Uterus (tissue), 2 donors: Measurements from ENCODE around the gene CFC1B.
"Not testable (repeated sequence)": the region's sequence is repeated elsewhere in the genome, so short reads cannot be mapped to it uniquely, and the experiment has no call there.

Source experiments
- POLR2A ChIP-seq, 2 donors: fragments of 450-650 bp; IDR thresholded peaks; one replicate each; pipeline ENCODE4 v1.6.1; 2016; ENCODE audit warnings: antibody characterized with exemption in 2 of 2, mild to moderate bottlenecking in 1 of 2, moderate library complexity in 1 of 2
- TF ChIP-seq, protein P1 (sequence below), 4 experiments: fragments of 200-600 bp in 2 of 4; fragments of 450-650 bp in 2 of 4; sonication (generic) in 2 of 4; IDR thresholded peaks; one replicate each; pipeline ENCODE4 v1.5.1; 2016 to 2019; ENCODE audit warnings: antibody characterized with exemption in 4 of 4, mild to moderate bottlenecking in 2 of 4, moderate library complexity in 1 of 4

DNA sequence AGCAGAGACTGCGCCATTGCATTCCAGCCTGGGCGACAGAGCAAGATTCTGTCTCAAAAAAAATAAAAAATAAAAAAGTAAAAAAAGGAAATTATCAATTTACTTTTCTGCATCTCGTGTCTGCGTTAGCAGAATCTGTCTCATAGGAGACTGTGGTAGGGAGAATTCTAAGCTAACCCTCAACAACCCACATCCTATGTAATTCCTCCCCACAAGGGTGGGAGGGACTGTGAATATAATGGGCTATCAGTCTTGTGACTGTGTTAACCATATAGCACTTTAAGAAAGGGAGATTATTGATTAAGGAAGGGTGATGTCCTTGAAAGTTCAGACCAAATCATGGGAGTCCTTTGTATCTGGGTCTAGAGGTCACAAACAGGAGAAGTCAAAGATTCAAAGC lies 45.1 kb downstream of the CFC1B start:
- TF ChIP-seq, protein P1, sequence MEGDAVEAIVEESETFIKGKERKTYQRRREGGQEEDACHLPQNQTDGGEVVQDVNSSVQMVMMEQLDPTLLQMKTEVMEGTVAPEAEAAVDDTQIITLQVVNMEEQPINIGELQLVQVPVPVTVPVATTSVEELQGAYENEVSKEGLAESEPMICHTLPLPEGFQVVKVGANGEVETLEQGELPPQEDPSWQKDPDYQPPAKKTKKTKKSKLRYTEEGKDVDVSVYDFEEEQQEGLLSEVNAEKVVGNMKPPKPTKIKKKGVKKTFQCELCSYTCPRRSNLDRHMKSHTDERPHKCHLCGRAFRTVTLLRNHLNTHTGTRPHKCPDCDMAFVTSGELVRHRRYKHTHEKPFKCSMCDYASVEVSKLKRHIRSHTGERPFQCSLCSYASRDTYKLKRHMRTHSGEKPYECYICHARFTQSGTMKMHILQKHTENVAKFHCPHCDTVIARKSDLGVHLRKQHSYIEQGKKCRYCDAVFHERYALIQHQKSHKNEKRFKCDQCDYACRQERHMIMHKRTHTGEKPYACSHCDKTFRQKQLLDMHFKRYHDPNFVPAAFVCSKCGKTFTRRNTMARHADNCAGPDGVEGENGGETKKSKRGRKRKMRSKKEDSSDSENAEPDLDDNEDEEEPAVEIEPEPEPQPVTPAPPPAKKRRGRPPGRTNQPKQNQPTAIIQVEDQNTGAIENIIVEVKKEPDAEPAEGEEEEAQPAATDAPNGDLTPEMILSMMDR (IDR thresholded peaks at IDR 0.05): not testable (repeated sequence)
- TF ChIP-seq POLR2A (IDR thresholded peaks at IDR 0.05): not testable (repeated sequence)
